ENCODE data around the gene DSPP.

Gene DSPP

DNA sequence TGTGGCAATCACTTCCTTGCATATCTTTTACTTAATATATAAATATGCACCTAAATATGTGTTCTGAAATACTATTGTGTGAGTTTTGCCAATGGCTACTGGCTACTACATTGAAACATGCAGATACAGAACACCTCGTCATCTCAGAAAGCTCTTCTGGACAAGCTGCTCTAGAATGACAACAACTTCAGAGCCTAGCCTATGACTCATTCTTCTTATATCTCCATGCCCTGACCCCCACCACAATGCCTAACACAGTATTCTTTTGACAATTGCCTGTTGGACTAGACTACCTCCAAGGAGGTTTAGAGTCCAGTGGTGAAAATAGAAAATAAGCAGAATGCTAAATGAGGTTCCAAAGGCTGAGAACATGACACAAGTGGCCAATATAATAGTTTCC, 24.1 kb downstream of the DSPP start:
- no peak for DNase-seq

- DNase-seq: no peak
These were observed 24.9 kb downstream of the DSPP start for GRCh38 chr4:87633243-87633642.

DNA sequence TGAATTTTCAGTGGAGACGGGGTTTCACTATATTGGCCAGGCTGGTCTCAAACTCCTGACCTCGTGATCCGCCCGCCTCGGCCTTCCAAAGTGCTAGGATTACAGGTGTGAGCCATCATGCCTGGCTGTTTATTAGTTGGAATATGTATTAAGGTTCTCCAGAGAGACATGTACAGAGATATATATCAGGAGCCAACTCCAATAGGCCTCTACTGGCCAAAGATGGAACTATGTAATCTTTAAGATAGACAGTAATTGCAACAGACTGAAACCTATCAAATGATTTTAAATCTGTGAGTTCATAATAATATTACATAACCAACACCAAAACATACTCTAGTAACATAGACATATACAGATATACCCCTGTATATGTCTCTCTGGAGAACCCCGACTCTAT, 36.0 kb downstream of the DSPP start:
- DNase-seq: no peak

DNA sequence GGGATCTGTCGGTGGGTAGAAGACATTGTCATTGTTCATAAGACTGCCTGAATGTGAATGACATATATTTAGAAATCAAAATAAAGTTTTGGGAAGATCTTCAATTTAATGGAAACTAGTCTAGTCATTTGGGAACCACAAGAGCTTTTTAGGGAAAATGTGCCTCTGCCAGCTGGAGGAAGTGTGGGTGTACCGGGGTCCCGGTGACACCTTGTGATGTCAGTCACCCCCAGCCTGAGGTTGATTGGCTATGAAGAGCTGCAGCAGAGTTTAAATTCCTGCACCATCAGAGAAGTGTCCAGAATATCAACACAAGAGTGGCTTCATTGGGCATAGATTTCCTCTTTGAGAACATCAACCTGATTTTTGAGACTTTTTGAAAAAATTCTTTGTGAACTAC, 41.7 kb downstream of the DSPP start, which contains the start of gene DMP1:
TSS of gene DMP1 (plus strand) at position 301 of the 400 bp plus-strand sequence. CDS start 6,213 bp downstream, outside the sequence.
- DNase-seq: no peak

DNA sequence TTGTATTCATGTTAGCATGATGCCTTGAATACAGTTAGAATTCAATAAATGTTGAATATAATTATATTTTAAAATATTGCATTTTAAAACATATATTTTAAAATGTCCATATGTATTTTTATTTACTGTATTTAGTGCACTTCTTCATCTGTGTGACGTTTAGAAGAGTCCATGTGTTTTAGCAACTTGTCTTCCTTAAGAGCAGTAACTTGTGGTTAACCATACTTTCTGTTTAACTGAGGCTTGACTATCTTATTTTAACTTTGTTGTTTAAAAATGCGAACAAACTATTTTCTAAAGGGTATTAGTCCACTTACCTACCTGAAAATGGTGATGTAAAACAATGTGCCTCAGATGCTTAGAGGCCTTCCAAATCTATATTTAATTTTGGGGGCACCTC, 42.6 kb downstream of the DSPP start:
- no peak for DNase-seq

- DNase-seq: no peak
These were observed 43.6 kb downstream of the DSPP start for GRCh38 chr4:87651941-87652340.

GRCh38 chr4:87654487-87655044, 46.2 kb downstream of the DSPP start:
- DNase-seq: no peak

- DNase-seq: no peak
These were observed 49.2 kb downstream of the DSPP start for GRCh38 chr4:87657525-87657924.

- DNase-seq: no peak
These were observed 51.1 kb downstream of the DSPP start for GRCh38 chr4:87659247-87659931.

DNA sequence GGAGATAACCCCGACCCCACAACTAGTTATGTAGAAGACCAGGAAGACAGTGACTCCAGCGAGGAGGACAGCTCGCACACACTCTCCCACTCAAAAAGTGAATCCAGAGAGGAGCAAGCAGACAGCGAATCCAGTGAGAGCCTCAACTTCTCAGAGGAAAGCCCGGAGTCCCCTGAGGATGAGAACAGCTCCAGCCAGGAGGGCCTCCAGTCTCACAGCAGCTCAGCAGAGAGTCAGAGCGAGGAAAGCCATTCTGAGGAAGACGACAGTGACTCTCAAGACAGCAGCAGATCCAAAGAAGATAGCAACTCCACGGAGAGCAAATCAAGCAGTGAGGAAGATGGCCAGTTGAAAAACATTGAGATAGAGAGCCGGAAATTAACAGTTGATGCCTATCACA, 54.5 kb downstream of the DSPP start:
- no peak for DNase-seq

Data from T-helper 9 cell (primary cell).